ENCODE measurements around the gene STK4. TPM values are rescaled to one million over a fixed set of nuclear protein-coding genes. Genes with fewer than 3 reads are reported as not detected.

Gene STK4
- total RNA-seq, 1 experiment from 2014 or later, result 43.0 TPM

GRCh38 chr20:45073221-45073620 is 106.9 kb downstream of the STK4 start:
- no peak overlapping the region for H2BK5ac ChIP-seq (ENCODE audit: insufficient read length, low read length)
- no peak overlapping the region for H3K4me2 ChIP-seq (ENCODE audit: insufficient read depth, insufficient read length, low read length)
- H3K18ac ChIP-seq (ENCODE audit: insufficient read length, low read depth, low read length), result no peak overlapping the region
- peaks cover 15 to 17% of the 10 kb centered on the region in 2 experiments for H3K4me1 Mint-ChIP-seq
- no peak overlapping the region for H2BK120ac ChIP-seq (ENCODE audit: low read depth, low read length, poor library complexity, severe bottlenecking)
- H3K79me2 ChIP-seq (ENCODE audit: insufficient read depth, low read length), result no peaks in the 10 kb centered on the region
- H3K27me3 Mint-ChIP-seq (ENCODE audit: low read depth), result no peaks in the 10 kb centered on the region
- H3K56ac ChIP-seq (ENCODE audit: insufficient read length, low read depth, low read length), result no peak overlapping the region
- peaks cover 4 to 20% (median 10%) of the 10 kb centered on the region in 3 experiments; a peak in 5 of 7 replicates for H3K36me3 Mint-ChIP-seq (ENCODE audit: insufficient read depth in 1 of 3, low read depth in 3 of 3)
- H4K8ac ChIP-seq (replicated peaks; ENCODE audit: insufficient read length, low read depth, low read length), result no peak overlapping the region
- H2AK5ac ChIP-seq (ENCODE audit: insufficient read length, low read length), result no peak overlapping the region
- no peak overlapping the region for H3K14ac ChIP-seq (ENCODE audit: insufficient read depth, low read length)
- no peak overlapping the region for H3K4me3 Mint-ChIP-seq
- H3K4me1 ChIP-seq (ENCODE audit: insufficient read depth, low read length), result peaks cover 7% of the 10 kb centered on the region; the same call in 1 of the 2 replicates
- no peak overlapping the region for H4K91ac ChIP-seq (ENCODE audit: insufficient read length, low read depth, low read length)
- H3K27ac Mint-ChIP-seq, result 0 out of 7 replicates have a peak overlapping the region, but pooled peaks of 1 of the 3 experiments have one; percentile 33
- WGBS (ENCODE audit: extremely low coverage, insufficient read length, low lambda C conversion rate), result no CpG with 5 or more reads among the region's 3 CpGs
- H2BK20ac ChIP-seq (ENCODE audit: low read depth, low read length, poor library complexity, severe bottlenecking), result no peak overlapping the region
- no peaks in the 10 kb centered on the region for H3K9me3 Mint-ChIP-seq
- H3K79me1 ChIP-seq (ENCODE audit: insufficient read depth, low read depth, low read length, poor library complexity, severe bottlenecking), result peaks cover 3% of the 10 kb centered on the region
- H2BK12ac ChIP-seq (ENCODE audit: insufficient read length, low read depth, low read length), result no peak overlapping the region
- no peak for DNase-seq
- no peak overlapping the region for H3K4ac ChIP-seq (ENCODE audit: low read depth, low read length)
- no peak overlapping the region for H2AFZ ChIP-seq (ENCODE audit: low read length)
- H3K23ac ChIP-seq (ENCODE audit: insufficient read length, low read depth, low read length), result no peak overlapping the region
- no peaks in the 10 kb centered on the region for H4K20me1 ChIP-seq (ENCODE audit: control insufficient read depth, insufficient read depth, insufficient read length)
- no peak overlapping the region for H4K5ac ChIP-seq (ENCODE audit: insufficient read length, low read depth, low read length)
- H3T11ph ChIP-seq (ENCODE audit: low read length), result no peak overlapping the region
- TF ChIP-seq CTCF (conservative IDR thresholded peaks at IDR 0.05), result no peak
- no peak overlapping the region for H3K27ac ChIP-seq (ENCODE audit: insufficient read length, low read depth, low read length)
- no peaks in the 10 kb centered on the region for H3K27me3 ChIP-seq (ENCODE audit: insufficient read depth, low read length)
- no peak overlapping the region for H2BK15ac ChIP-seq (ENCODE audit: low read depth, low read length)
- H3K9ac ChIP-seq (ENCODE audit: extremely low read depth, insufficient read length, low read length), result no peak overlapping the region
- no peaks in the 10 kb centered on the region for H3K9me3 ChIP-seq (ENCODE audit: control insufficient read depth, low read depth, low read length)
- H3K23me2 ChIP-seq (ENCODE audit: insufficient read length, low read depth, low read length, poor library complexity, severe bottlenecking), result no peaks in the 10 kb centered on the region

Data from H9 (cell line).